Measurements from ENCODE around the gene THSD4. TPM values are rescaled to one million over a fixed set of nuclear protein-coding genes. Genes with fewer than 3 reads are reported as not detected.

The THSD4 gene
- 10 to 100 TPM; 17.7 to 40.4 (median 25.8) TPM for polyA plus RNA-seq (ENCODE audit: insufficient read length in 10 of 10)
- long read RNA-seq, donor 1, partial matches to known transcripts = 0 of 1 reads
- long read RNA-seq, donor 1, other reads (novel, unspliced or antisense) = 0 of 1 reads
- long read RNA-seq, donor 2 = 0 reads
- long read RNA-seq, donor 3 = 0 reads
- long read RNA-seq, donor 4 = 0 reads
- long read RNA-seq, donor 5, partial matches to known transcripts = 124 of 125 reads
- long read RNA-seq, donor 5, other reads (novel, unspliced or antisense) = 0 of 125 reads
- long read RNA-seq, donor 6 = 0 reads
- long read RNA-seq, donor 7, partial matches to known transcripts = 9 of 9 reads
- long read RNA-seq, donor 7, other reads (novel, unspliced or antisense) = 0 of 9 reads
- long read RNA-seq, donor 8, partial matches to known transcripts = 0 of 1 reads
- long read RNA-seq, donor 8, other reads (novel, unspliced or antisense) = 0 of 1 reads
- long read RNA-seq, donor 9 = 0 reads

DNA sequence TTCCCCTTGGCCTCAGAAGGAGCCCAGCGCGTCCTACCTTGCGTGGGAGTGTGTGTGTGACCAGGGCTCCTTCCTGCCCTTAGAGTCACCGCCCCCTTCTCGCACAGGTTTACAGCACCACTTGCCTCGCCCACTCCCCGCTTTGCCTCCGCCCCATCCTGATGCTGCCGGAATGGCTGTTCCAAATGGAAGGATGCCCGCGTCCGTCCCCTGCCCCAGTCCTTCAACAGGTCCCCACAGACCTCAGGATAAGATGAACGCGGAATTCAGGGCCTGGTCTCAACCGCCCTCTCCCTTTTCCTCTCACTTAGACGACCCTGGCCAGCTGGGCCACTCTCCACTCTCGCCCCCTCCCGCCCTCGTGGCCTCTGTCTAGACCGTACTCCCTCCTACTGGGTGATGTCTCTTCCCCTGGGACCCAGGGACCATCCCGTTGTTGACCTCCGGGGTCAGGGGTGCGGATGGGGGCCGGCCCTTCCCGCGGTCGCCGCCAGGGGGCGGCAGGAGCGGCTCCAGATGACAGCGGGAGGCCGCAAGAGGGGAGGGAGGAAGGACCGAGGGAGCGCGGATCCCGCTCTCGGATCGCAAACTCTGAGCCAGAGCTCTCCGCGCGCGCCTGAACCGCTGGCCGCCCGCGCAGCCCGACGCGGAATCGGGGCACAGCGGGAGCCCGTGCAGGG lies at the start of gene THSD4:
Gene THSD4, plus strand, starts transcription at position 585 of the 680 bp plus-strand sequence.
- peak; percentile 71 to 91 (median 85) for DNase-seq

GRCh38 chr15:71066983-71067382 lies 48.3 kb upstream of the THSD4 start:
- DNase-seq = peak in 1 of 3 donors; percentile 32

DNA sequence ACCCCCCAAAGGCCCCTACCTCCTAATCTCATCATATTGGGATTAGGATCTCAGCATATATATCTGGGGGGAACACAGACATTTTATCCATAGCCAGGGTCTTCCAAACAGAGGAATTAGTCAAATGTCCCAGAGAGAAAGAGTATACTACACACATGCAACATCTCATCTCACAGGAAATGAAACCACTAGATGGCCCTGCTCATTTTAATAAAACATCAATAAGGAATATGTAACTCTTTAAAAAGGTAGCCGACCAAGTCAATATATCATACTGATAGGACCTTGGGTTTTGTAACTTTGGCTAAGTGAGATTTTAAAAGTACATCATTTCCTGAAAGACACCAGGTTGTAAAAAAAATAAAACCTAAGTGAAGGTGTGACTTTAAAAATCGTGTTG lies 45.6 kb upstream of the THSD4 start:
- no peak for DNase-seq

GRCh38 chr15:71071529-71071928 lies 43.7 kb upstream of the THSD4 start:
- no peak for DNase-seq

GRCh38 chr15:71072423-71072822 lies 42.8 kb upstream of the THSD4 start:
- DNase-seq = no peak

- DNase-seq = no peak
Measured at GRCh38 chr15:71078506-71079207, 36.6 kb upstream of the THSD4 start.

GRCh38 chr15:71079208-71080044 lies 35.8 kb upstream of the THSD4 start:
- DNase-seq = no peak

DNA sequence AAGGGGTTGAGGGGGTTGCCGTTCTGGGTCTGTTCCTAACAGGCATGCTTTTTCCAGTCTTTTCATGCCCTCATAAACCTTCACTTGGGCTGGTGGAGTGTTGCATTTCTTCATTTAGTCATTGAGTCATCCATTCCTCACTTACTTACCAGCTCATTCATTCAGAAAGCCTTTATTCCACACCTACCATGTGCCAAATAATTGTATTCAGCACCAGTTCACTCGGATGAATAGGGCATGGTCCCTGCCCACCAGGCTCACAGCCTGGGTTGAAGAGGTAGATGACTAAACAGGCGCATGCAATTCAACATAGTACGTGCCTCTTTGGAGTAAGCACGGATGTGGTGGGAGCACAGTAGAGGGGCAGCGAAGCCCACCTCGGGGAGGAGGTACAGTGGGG lies 35.1 kb upstream of the THSD4 start:
- DNase-seq = no peak

- peak in 1 of 3 donors; percentile 39 for DNase-seq
Measured at GRCh38 chr15:71080705-71081104, 34.6 kb upstream of the THSD4 start.

DNA sequence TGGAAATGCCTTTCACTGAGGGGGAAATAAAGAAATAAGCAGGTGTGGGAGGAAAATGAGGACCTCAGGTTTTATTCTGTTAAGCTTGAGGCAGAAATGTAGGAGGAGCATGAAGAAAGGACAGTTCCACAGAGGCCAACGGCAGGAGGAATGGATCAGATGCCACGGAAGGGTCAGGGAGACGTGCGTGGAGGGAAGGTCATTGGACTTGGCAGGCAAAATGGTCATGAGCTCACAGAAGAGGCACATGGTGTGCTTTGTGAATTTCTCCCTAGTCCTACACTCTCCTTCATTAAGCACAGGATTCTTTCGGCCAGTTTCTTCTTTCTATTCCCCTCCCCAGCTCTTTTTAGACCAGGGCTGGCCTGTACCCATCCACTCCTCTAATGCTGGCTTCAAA lies 32.5 kb upstream of the THSD4 start:
- DNase-seq = no peak

GRCh38 chr15:71083349-71083748 lies 31.9 kb upstream of the THSD4 start:
- DNase-seq = peak in 2 of 3 donors; percentile 35 to 41

DNA sequence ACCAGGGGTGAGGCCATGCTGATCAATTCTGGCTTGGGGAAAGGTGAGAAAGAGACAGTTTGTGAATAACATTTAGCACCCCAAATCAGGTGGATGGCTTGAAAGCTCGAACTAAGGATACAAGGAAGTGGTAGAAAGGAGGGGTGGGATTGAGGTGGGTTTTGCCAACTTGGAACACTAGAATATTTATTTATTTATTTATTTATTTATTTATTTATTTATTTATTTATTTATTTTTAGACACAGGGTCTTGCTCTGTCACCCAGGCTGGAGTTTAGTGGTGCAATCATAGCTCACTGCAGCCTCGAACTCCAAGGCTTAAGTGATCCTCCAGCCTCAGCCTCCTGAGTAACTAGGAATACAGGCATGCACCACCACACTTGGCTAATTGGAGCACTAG lies 31.0 kb upstream of the THSD4 start:
- DNase-seq = no peak

DNA sequence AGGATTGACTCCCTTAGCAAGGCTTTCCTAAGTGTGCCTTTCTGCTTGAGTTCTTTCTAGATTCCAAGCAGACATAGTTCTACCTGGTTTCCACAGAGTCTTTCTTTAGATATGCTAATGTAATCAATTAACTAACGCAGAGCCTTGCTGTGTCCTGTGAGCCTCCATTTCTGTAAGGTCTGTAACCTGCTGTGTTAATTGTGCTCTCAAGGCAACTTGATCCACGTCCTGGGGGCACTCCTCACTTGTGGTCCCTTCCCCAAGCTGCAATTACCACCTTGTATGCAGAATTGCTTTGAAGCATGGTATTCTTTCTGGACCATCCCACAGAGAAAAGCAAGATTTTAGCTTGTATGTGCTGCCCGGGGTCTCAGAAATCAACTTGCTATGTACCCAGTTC lies 29.5 kb upstream of the THSD4 start:
- DNase-seq = no peak

DNA sequence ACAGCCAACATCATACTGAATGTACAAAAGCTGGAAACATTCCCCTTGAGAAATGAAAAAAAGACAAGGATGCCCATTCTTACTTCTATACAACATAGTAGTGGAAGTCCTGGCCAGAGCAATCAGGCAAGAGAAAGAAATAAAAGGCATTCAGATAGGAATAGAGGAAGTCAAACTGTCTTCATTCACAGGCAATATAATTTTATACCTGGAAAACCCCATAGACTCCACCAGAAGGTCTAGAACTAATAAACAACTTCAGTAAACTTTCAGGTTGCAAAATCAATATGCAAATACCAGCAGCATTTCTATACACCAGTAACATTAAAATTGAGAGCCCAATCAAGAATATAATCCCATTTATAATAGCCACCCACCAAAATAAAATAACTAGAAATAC lies 27.1 kb upstream of the THSD4 start:
- DNase-seq = no peak

GRCh38 chr15:71088683-71089082 lies 26.6 kb upstream of the THSD4 start:
- DNase-seq = no peak

- no peak for DNase-seq
Measured at GRCh38 chr15:71089801-71090200, 25.5 kb upstream of the THSD4 start.

DNA sequence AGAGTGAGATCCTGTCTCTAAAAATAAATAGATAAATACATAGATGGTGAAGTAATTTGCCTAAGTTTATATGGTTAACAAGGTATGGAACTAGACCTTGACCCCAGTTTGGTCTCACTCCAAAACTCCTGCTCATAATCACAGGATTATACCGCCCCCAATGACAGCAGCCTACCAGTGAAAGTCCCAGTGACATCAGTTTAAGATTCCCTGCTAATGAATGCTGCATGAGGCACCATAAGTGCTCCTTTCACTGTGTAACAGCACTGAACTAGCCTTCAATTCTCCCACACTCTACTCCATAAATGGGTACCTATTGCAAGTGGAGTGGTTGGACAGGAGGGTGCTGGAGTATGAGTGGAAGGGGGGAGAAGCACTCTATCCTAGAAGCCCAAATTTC lies 23.7 kb upstream of the THSD4 start:
- DNase-seq = no peak

GRCh38 chr15:71092056-71092600 lies 23.1 kb upstream of the THSD4 start:
- DNase-seq = no peak

DNA sequence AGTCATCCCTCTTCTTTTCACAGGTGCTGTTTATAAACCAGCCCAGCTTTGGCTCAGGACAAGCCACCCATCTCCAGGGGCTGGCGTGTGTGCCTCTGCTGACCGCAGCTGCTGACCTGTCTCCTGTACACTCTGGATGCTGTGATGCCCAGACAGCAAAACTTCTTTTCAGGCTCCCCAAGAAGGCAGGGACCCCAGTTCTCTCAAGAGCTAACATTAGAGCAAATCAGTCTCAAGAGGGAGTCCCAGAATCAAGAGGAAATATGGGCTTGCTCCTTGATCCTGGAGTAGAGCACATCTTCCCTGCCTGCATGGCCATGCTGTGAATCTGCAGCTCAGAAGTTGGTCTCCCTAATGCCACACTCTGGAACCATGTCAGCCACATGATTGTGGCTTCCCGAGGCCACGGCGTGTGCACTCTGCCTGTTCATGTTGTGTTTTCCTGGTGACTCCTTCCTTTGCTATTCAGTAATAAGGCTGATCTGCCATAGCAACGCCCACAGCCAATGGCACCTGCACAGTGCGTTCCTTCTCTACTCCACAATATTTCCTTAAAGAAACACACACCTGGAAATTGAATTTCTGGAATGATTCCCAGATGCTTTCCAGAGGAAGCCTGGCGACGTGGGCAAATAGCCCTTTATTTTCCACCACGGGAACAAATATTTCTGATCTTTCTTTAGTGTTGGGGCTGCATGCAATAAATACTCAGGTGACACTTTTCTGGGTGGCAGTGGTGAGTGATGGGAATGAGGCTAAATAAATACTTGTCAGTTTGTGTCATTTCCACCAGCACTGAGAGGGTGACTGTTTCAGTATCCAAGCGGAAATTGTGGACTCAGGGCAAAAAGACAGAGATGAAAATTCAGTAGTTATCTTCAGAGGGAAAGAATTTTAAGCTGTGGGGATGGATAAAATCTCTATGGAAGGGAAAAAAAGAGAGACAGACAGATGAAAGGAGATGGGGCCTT lies 21.9 kb upstream of the THSD4 start:
- no peak for DNase-seq

- no peak for DNase-seq
Measured at GRCh38 chr15:71094137-71094536, 21.1 kb upstream of the THSD4 start.
